ENCODE measurements around the gene ARSD. TPM values are rescaled to one million over a fixed set of nuclear protein-coding genes. Genes with fewer than 3 reads are reported as not detected.
"Not testable (repeated sequence)": the region's sequence is repeated elsewhere in the genome, so short reads cannot be mapped to it uniquely, and the experiment has no call there.

The ARSD gene
- total and polyA plus RNA-seq, 2 of the 13 experiments (the other 11 are each of a cell fraction or from before 2014, with no cell fraction given) = 4.8 to 6.8 TPM

GRCh38 chrX:2954541-2954940 lies 25.4 kb upstream of the ARSD start:
- H4K20me1 ChIP-seq (ENCODE audit: insufficient read depth, low read length) = no peaks in the 10 kb centered on the region
- H3K36me3 ChIP-seq (replicated peaks in 1 of 2; ENCODE audit: control insufficient read depth in 1 of 2, insufficient read depth in 2 of 2, low read length in 2 of 2) = peaks cover 5 to 11% of the 10 kb centered on the region in 2 experiments; a peak in 3 of 5 replicates
- H3K4me2 ChIP-seq (ENCODE audit: low read depth, low read length) = no peak overlapping the region
- FAIRE-seq (no peak), DNase-seq (ENCODE audit: low spot score) (no peak), ATAC-seq (no peak)
- no peak overlapping the region for H3K27ac ChIP-seq (ENCODE audit: extremely low read length, insufficient read depth, low read length)
- 96% methylated on average over 4 of the region's 4 CpGs for WGBS (ENCODE audit: low lambda C conversion rate)
- no peak overlapping the region for H3K9ac ChIP-seq (ENCODE audit: insufficient read depth, low read depth, low read length)
- no peaks in the 10 kb centered on the region for H3K9me3 ChIP-seq (ENCODE audit: low read length)
- in situ Hi-C loops (cut with HindIII; ENCODE audit: extremely low pct_ligation_motif_present, low pct_unique_long_range_greater_than_20kb) = no loop called here
- no peaks in the 10 kb centered on the region for H3K79me2 ChIP-seq (ENCODE audit: insufficient read depth, low read length)
- no peak overlapping the region for H2AFZ ChIP-seq (ENCODE audit: low read length)
- BruUV-seq (replicated peaks) = no TSS peak
- peaks cover 5% of the 10 kb centered on the region; the same call in 1 of the 2 replicates for H3K4me1 ChIP-seq (ENCODE audit: insufficient read depth, low read length)
- no peak for TF ChIP-seq ZNF879 (CRISPR knock-in tag; IDR thresholded peaks at IDR 0.05)
- no peak for TF ChIP-seq ZNF207 (IDR thresholded peaks at IDR 0.05; ENCODE audit: borderline replicate concordance)
- no peak for TF ChIP-seq ZNF775 (CRISPR knock-in tag; IDR thresholded peaks at IDR 0.05; ENCODE audit: borderline replicate concordance)
- no peak for TF ChIP-seq HMG20A (CRISPR knock-in tag; IDR thresholded peaks at IDR 0.05; ENCODE audit: borderline replicate concordance)
- no peak for TF ChIP-seq NFYB (CRISPR knock-in tag; IDR thresholded peaks at IDR 0.05)
- TF ChIP-seq ZNF496 (CRISPR knock-in tag; IDR thresholded peaks at IDR 0.05; ENCODE audit: insufficient replicate concordance) = no peak
- no peak for TF ChIP-seq MATR3 (CRISPR knock-in tag; IDR thresholded peaks at IDR 0.05)
- no peak for TF ChIP-seq KLF11 (CRISPR knock-in tag; IDR thresholded peaks at IDR 0.05)
- TF ChIP-seq ZNF30 (CRISPR knock-in tag; IDR thresholded peaks at IDR 0.05) = no peak
- TF ChIP-seq ZNF687 (CRISPR knock-in tag; IDR thresholded peaks at IDR 0.05) = no peak
- no peak for TF ChIP-seq TMF1 (CRISPR knock-in tag; IDR thresholded peaks at IDR 0.05; ENCODE audit: low read depth)
- no peak for TF ChIP-seq NFE2 (CRISPR knock-in tag; IDR thresholded peaks at IDR 0.05)
- no peak for TF ChIP-seq ZNF530 (CRISPR knock-in tag; IDR thresholded peaks at IDR 0.05; ENCODE audit: low read depth)
- no peak for TF ChIP-seq SNAPC5 (CRISPR knock-in tag; IDR thresholded peaks at IDR 0.05; ENCODE audit: borderline replicate concordance)
- no peak for TF ChIP-seq ZNF615 (CRISPR knock-in tag; IDR thresholded peaks at IDR 0.05; ENCODE audit: borderline replicate concordance)
- no peak for TF ChIP-seq ZNF225 (CRISPR knock-in tag; IDR thresholded peaks at IDR 0.05)
- no peak for TF ChIP-seq SMAD9 (CRISPR knock-in tag; IDR thresholded peaks at IDR 0.05)
- intact Hi-C loops (cut with micrococcal nuclease; ENCODE audit: unreplicated experiment) = no loop called here
- no peak overlapping the region for H3K4me3 ChIP-seq (replicated peaks in 1 of 3; ENCODE audit: insufficient read depth in 1 of 3, low read depth in 2 of 3, low read length in 3 of 3)
- no peaks in the 10 kb centered on the region for H3K27me3 ChIP-seq (ENCODE audit: control insufficient read depth in 1 of 2, insufficient read depth in 2 of 2, low read length in 2 of 2)
- CTCF ChIA-PET (ENCODE audit: low intra/inter-chr PET ratio, low total read pairs) = no interaction called here
- POLR2A ChIA-PET = interaction anchor here (2.8 kb wide), 1 partner anchor 9 kb away, joined by 10 read pairs; a partner anchor contains a TSS

GRCh38 chrX:2937942-2938341 lies 8.8 kb upstream of the ARSD start:
- H4K20me1 ChIP-seq (ENCODE audit: insufficient read depth, low read length); H3K27me3 ChIP-seq (ENCODE audit: control insufficient read depth in 1 of 2, insufficient read depth in 2 of 2, low read length in 2 of 2); H3K79me2 ChIP-seq (ENCODE audit: insufficient read depth, low read length); H2AFZ ChIP-seq (ENCODE audit: low read length); DNase-seq (ENCODE audit: low spot score); POLR2A ChIA-PET; BruUV-seq (replicated peaks); FAIRE-seq; ATAC-seq; H3K9me3 ChIP-seq (ENCODE audit: low read length); H3K36me3 ChIP-seq (replicated peaks in 1 of 2; ENCODE audit: control insufficient read depth in 1 of 2, insufficient read depth in 2 of 2, low read length in 2 of 2); in situ Hi-C loops (cut with HindIII; ENCODE audit: extremely low pct_ligation_motif_present, low pct_unique_long_range_greater_than_20kb); H3K4me3 ChIP-seq (replicated peaks in 1 of 3; ENCODE audit: insufficient read depth in 1 of 3, low read depth in 2 of 3, low read length in 3 of 3); CTCF ChIA-PET (ENCODE audit: low intra/inter-chr PET ratio, low total read pairs); H3K4me2 ChIP-seq (ENCODE audit: low read depth, low read length); intact Hi-C loops (cut with micrococcal nuclease; ENCODE audit: unreplicated experiment); H3K4me1 ChIP-seq (ENCODE audit: insufficient read depth, low read length); H3K9ac ChIP-seq (ENCODE audit: insufficient read depth, low read depth, low read length); H3K27ac ChIP-seq (ENCODE audit: extremely low read length, insufficient read depth, low read length): not testable (repeated sequence)
- WGBS (ENCODE audit: low lambda C conversion rate) = 97% methylated on average over 6 of the region's 20 CpGs
